IMR-90 (cell line): ENCODE measurements around the gene MRS2.

Experiments
- CTCF ChIP-seq: conservative IDR thresholded peaks from 2 replicates; pipeline ENCODE4 v1.5.1; 2012; ENCODE audit warnings: mild to moderate bottlenecking, low read depth, low read length, improper control_type of control experiment
- RCOR1 ChIP-seq: IDR thresholded peaks from 2 replicates; pipeline ENCODE4 v1.6.1; 2012; ENCODE audit warnings: mild to moderate bottlenecking, low read length, improper control_type of control experiment; ENCODE audit not compliant: insufficient replicate concordance

GRCh38 chr6:24357336-24358218 is 45.2 kb upstream of the MRS2 start, which contains the start of gene DCDC2:
- no peak for TF ChIP-seq CTCF
- no peak for TF ChIP-seq RCOR1
